ENCODE data around the gene SLC47A1.
"Not testable (repeated sequence)": the region's sequence is repeated elsewhere in the genome, so short reads cannot be mapped to it uniquely, and the experiment has no call there.

GRCh38 chr17:19526950-19527349 is 6.7 kb upstream of the SLC47A1 start:
- not testable (repeated sequence) for TF ChIP-seq CTCF (tag by site-specific recombination; IDR thresholded peaks at IDR 0.05); ZBTB7A (tag by site-specific recombination; IDR thresholded peaks at IDR 0.05; ENCODE audit: low read depth); ZBTB26 (tag by site-specific recombination; optimal IDR thresholded peaks at IDR 0.05); ZBTB21 (tag by site-specific recombination; IDR thresholded peaks at IDR 0.05); ZNF2 (tag by site-specific recombination; IDR thresholded peaks at IDR 0.05); HOXA7 (CRISPR knock-in tag; IDR thresholded peaks at IDR 0.05; ENCODE audit: borderline replicate concordance); KLF17 (tag by site-specific recombination; IDR thresholded peaks at IDR 0.05); ZNF426 (tag by site-specific recombination; IDR thresholded peaks at IDR 0.05); AEBP2 (tag by site-specific recombination; IDR thresholded peaks at IDR 0.05; ENCODE audit: borderline replicate concordance); ZNF146 (tag by site-specific recombination; IDR thresholded peaks at IDR 0.05); ZNF324 (tag by site-specific recombination; IDR thresholded peaks at IDR 0.05); ZNF513 (tag by site-specific recombination; IDR thresholded peaks at IDR 0.05); ZNF280C (tag by site-specific recombination; IDR thresholded peaks at IDR 0.05); REST (tag by site-specific recombination; IDR thresholded peaks at IDR 0.05)

Measured in HEK293 (cell line).